ENCODE results near the gene PTHLH. TPM values are rescaled to one million over a fixed set of nuclear protein-coding genes. Genes with fewer than 3 reads are reported as not detected.

The PTHLH gene
- total and polyA plus RNA-seq, 2 experiments from 2014 or later, result not detected

- H3K27ac Mint-ChIP-seq, result no peak overlapping the region
- ATAC-seq, result no peak
- H3K9me3 Mint-ChIP-seq, result no peaks in the 10 kb centered on the region; the same call in 2 of the 3 replicates
- H3K4me1 Mint-ChIP-seq, result no peaks in the 10 kb centered on the region
- no peak overlapping the region for H3K4me2 ChIP-seq
- H3F3A ChIP-seq (replicated peaks; ENCODE audit: low read depth), result no peaks in the 10 kb centered on the region
- no peaks in the 10 kb centered on the region for H3K27me3 ChIP-seq (ENCODE audit: insufficient read depth)
- H3K27me3 Mint-ChIP-seq (ENCODE audit: insufficient read depth, low read depth, poor library complexity), result peaks cover 2% of the 10 kb centered on the region
- no peaks in the 10 kb centered on the region for H4K20me1 ChIP-seq (replicated peaks; ENCODE audit: insufficient read depth)
- no peaks in the 10 kb centered on the region for H3K36me3 Mint-ChIP-seq (ENCODE audit: low read depth)
- H3K4me3 Mint-ChIP-seq, result no peak overlapping the region
- H3K27ac ChIP-seq (ENCODE audit: low read depth), result no peak overlapping the region
- no peak for TF ChIP-seq JUNB (IDR thresholded peaks at IDR 0.05; ENCODE audit: unreplicated experiment)
- no peaks in the 10 kb centered on the region for H3K36me3 ChIP-seq (ENCODE audit: insufficient read depth)
- H3K79me2 ChIP-seq (replicated peaks; ENCODE audit: insufficient read depth), result no peaks in the 10 kb centered on the region
- H2AFZ ChIP-seq, result no peak overlapping the region; the same call in 1 of the 2 replicates
- H3K4me3 ChIP-seq, result no peak overlapping the region
- H3K9me2 ChIP-seq (ENCODE audit: insufficient read depth), result no peaks in the 10 kb centered on the region
- DNase-seq (ENCODE audit: low spot score), result no peak
- no peaks in the 10 kb centered on the region for H3K4me1 ChIP-seq (ENCODE audit: insufficient read depth)
Measured at GRCh38 chr12:27940245-27940644, 32.3 kb downstream of the PTHLH start.

GRCh38 chr12:27937768-27938167 is 34.8 kb downstream of the PTHLH start:
- Histone ChIP-seq H3K9me2 (ENCODE audit: insufficient read depth) (no peaks in the 10 kb centered on the region), H3F3A (replicated peaks; ENCODE audit: low read depth) (no peaks in the 10 kb centered on the region), H3K4me3 (no peak overlapping the region), H3K27ac (ENCODE audit: low read depth) (no peak overlapping the region), H2AFZ (no peak overlapping the region), H4K20me1 (replicated peaks; ENCODE audit: insufficient read depth) (no peaks in the 10 kb centered on the region), H3K79me2 (replicated peaks; ENCODE audit: insufficient read depth) (no peaks in the 10 kb centered on the region), H3K27me3 (ENCODE audit: insufficient read depth) (no peaks in the 10 kb centered on the region), H3K4me2 (no peak overlapping the region), H3K36me3 (ENCODE audit: insufficient read depth) (no peaks in the 10 kb centered on the region), H3K4me1 (ENCODE audit: insufficient read depth) (no peaks in the 10 kb centered on the region)
- H3K36me3 Mint-ChIP-seq (ENCODE audit: low read depth), result no peaks in the 10 kb centered on the region
- H3K4me1 Mint-ChIP-seq, result no peaks in the 10 kb centered on the region
- no peaks in the 10 kb centered on the region for H3K9me3 Mint-ChIP-seq
- no peak overlapping the region for H3K27ac Mint-ChIP-seq
- DNase-seq (ENCODE audit: low spot score) (no peak), ATAC-seq (no peak)
- H3K4me3 Mint-ChIP-seq, result no peak overlapping the region
- H3K27me3 Mint-ChIP-seq (ENCODE audit: insufficient read depth, low read depth, poor library complexity), result peaks cover 2% of the 10 kb centered on the region
- TF ChIP-seq EZH2 (IDR thresholded peaks at IDR 0.05; ENCODE audit: low read depth, unreplicated experiment) (no peak), CREB1 (CRISPR knock-in tag; IDR thresholded peaks at IDR 0.05; ENCODE audit: low read depth) (no peak), JUNB (IDR thresholded peaks at IDR 0.05; ENCODE audit: unreplicated experiment) (no peak), ZNF331 (CRISPR knock-in tag; IDR thresholded peaks at IDR 0.05; ENCODE audit: low read depth) (no peak), REST (IDR thresholded peaks at IDR 0.05; ENCODE audit: unreplicated experiment) (no peak), EZH2phosphoT487 (IDR thresholded peaks at IDR 0.05; ENCODE audit: unreplicated experiment) (no peak), ZNF114 (CRISPR knock-in tag; IDR thresholded peaks at IDR 0.05) (no peak), POLR2AphosphoS5 (IDR thresholded peaks at IDR 0.05; ENCODE audit: low read depth) (no peak), NANOG (IDR thresholded peaks at IDR 0.05; ENCODE audit: borderline replicate concordance) (no peak), STAT1 (IDR thresholded peaks at IDR 0.05; ENCODE audit: unreplicated experiment) (no peak)
- TF ChIP-seq, protein P1, sequence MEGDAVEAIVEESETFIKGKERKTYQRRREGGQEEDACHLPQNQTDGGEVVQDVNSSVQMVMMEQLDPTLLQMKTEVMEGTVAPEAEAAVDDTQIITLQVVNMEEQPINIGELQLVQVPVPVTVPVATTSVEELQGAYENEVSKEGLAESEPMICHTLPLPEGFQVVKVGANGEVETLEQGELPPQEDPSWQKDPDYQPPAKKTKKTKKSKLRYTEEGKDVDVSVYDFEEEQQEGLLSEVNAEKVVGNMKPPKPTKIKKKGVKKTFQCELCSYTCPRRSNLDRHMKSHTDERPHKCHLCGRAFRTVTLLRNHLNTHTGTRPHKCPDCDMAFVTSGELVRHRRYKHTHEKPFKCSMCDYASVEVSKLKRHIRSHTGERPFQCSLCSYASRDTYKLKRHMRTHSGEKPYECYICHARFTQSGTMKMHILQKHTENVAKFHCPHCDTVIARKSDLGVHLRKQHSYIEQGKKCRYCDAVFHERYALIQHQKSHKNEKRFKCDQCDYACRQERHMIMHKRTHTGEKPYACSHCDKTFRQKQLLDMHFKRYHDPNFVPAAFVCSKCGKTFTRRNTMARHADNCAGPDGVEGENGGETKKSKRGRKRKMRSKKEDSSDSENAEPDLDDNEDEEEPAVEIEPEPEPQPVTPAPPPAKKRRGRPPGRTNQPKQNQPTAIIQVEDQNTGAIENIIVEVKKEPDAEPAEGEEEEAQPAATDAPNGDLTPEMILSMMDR (conservative IDR thresholded peaks at IDR 0.05; ENCODE audit: low read depth in 2 of 2), result no peak
- TF ChIP-seq, protein P2, sequence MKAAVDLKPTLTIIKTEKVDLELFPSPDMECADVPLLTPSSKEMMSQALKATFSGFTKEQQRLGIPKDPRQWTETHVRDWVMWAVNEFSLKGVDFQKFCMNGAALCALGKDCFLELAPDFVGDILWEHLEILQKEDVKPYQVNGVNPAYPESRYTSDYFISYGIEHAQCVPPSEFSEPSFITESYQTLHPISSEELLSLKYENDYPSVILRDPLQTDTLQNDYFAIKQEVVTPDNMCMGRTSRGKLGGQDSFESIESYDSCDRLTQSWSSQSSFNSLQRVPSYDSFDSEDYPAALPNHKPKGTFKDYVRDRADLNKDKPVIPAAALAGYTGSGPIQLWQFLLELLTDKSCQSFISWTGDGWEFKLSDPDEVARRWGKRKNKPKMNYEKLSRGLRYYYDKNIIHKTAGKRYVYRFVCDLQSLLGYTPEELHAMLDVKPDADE (IDR thresholded peaks at IDR 0.05), result no peak

Measured in GM23338 (cell line).